CD4-positive, alpha-beta T cell treated with Interleukin-1 beta for 1 hour (primary cell): Measurements from ENCODE around the gene C14orf180.

Experiments
- DNase-seq, 2 donors: peaks; one replicate each; pipeline ENCODE4 v3.0.0-alpha.2; 2020 to 2022

C14orf180 gene

GRCh38 chr14:104579507-104579906 is at the start of gene C14orf180:
Gene C14orf180, plus strand, starts transcription at chr14:104579764. Its CDS starts 6,667 bp downstream, at chr14:104586431.
- no peak for DNase-seq

- DNase-seq = no peak
These were observed 48.9 kb upstream of the C14orf180 start for GRCh38 chr14:104530646-104531045.

- no peak for DNase-seq
These were observed 48.0 kb upstream of the C14orf180 start for GRCh38 chr14:104531421-104532190.

- DNase-seq = no peak
These were observed 47.4 kb upstream of the C14orf180 start for GRCh38 chr14:104532191-104532555.

- no peak for DNase-seq
These were observed 45.5 kb upstream of the C14orf180 start for GRCh38 chr14:104534036-104534435.

GRCh38 chr14:104536942-104537612 is 42.5 kb upstream of the C14orf180 start:
- no peak for DNase-seq

GRCh38 chr14:104537613-104537988 is 42.0 kb upstream of the C14orf180 start:
- DNase-seq = no peak

GRCh38 chr14:104541905-104542465 is 37.6 kb upstream of the C14orf180 start:
- DNase-seq = no peak

- no peak for DNase-seq
These were observed 36.4 kb upstream of the C14orf180 start for GRCh38 chr14:104542871-104543830.

- DNase-seq = no peak
These were observed 35.1 kb upstream of the C14orf180 start for GRCh38 chr14:104544362-104544961.

GRCh38 chr14:104545151-104545941 is 34.2 kb upstream of the C14orf180 start:
- no peak for DNase-seq

- no peak for DNase-seq
These were observed 33.5 kb upstream of the C14orf180 start for GRCh38 chr14:104545942-104546501.

GRCh38 chr14:104546591-104547309 is 32.8 kb upstream of the C14orf180 start:
- DNase-seq = no peak

- no peak for DNase-seq
These were observed 32.1 kb upstream of the C14orf180 start for GRCh38 chr14:104547310-104547997.

- DNase-seq = no peak
These were observed 31.4 kb upstream of the C14orf180 start for GRCh38 chr14:104547998-104548700.

GRCh38 chr14:104548802-104549535 is 30.6 kb upstream of the C14orf180 start:
- no peak for DNase-seq

- DNase-seq = no peak
These were observed 29.8 kb upstream of the C14orf180 start for GRCh38 chr14:104549536-104550339.
